Activated CD8-positive, alpha-beta memory T cell treated with anti-CD3 and anti-CD28 coated beads, Interleukin-2, amount 50 U/mL, for 24 hours (primary cell): Measurements from ENCODE around the gene CGB3.
"Not testable (repeated sequence)": the region's sequence is repeated elsewhere in the genome, so short reads cannot be mapped to it uniquely, and the experiment has no call there.

Experiments
- DNase-seq: peaks from one replicate; pipeline ENCODE4 v3.0.0-alpha.2; 2020; ENCODE audit errors: extremely low read depth

Gene CGB3

GRCh38 chr19:49042666-49043065 is 18.5 kb upstream of the CGB3 start:
- not testable (repeated sequence) for DNase-seq

- no peak for DNase-seq
These were observed 18.0 kb upstream of the CGB3 start for GRCh38 chr19:49042177-49042576.

GRCh38 chr19:49039736-49040135 is 15.6 kb upstream of the CGB3 start:
- not testable (repeated sequence) for DNase-seq

DNA sequence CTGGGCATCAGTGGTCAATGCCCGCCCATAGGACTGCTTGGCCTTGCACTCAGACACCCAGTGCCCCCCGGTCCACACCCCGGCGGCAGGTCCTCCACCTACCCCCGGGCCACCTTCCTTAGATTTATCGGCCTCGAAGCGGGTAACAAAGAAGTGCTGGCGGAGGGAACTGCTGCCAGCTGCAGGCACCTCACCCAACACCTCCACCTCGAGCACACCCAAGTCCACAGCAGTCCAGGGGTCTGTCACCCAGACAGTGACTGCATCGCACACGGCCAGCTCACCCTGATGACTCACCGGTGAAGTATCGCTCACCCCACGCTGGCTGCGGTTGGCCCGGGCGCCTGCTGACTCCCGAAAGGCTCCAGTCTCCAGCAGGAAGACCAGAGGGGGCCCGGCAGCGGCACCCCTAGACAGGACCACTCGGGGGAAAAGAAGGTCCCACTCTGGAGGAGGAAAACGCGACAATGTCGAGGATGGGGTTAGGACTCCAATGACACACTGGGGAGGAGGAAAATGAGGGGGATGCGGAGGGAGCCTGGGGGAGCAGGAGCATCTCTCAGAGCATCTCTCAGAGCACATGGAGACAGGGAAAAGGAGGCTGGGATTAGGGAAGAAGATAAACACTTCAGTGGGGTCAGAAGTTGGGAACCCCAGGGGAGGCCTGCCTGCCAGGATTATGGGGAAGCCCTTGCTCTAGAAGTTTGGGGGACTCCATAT is 14.6 kb upstream of the CGB3 start:
- not testable (repeated sequence) for DNase-seq

GRCh38 chr19:49038111-49038510 is 14.0 kb upstream of the CGB3 start:
- DNase-seq = not testable (repeated sequence)

DNA sequence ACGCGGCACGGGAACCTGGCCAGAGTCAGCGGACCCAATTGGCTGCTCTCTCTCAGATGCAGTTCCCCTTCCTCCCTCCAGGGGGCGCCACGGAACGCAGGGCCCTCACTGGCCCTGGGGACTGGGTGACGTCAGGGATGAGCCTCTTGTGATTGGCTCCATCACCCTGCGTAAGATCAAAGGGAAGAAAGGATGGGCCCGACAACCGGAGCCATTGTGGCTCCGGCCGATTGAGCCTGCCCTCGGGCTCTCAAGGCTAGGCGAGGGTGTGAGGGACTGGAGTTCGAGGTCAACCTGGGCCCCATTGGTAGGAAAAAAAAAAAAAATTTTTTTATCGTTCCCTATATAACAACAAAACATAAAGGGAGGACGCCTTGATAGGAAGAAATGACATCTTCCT is 12.7 kb upstream of the CGB3 start, which contains the start of gene CGB1:
TSS of gene CGB1 (minus strand) at position 81 of the 400 bp plus-strand sequence. CDS start 184 bp downstream, outside the sequence.
- DNase-seq = not testable (repeated sequence)

DNA sequence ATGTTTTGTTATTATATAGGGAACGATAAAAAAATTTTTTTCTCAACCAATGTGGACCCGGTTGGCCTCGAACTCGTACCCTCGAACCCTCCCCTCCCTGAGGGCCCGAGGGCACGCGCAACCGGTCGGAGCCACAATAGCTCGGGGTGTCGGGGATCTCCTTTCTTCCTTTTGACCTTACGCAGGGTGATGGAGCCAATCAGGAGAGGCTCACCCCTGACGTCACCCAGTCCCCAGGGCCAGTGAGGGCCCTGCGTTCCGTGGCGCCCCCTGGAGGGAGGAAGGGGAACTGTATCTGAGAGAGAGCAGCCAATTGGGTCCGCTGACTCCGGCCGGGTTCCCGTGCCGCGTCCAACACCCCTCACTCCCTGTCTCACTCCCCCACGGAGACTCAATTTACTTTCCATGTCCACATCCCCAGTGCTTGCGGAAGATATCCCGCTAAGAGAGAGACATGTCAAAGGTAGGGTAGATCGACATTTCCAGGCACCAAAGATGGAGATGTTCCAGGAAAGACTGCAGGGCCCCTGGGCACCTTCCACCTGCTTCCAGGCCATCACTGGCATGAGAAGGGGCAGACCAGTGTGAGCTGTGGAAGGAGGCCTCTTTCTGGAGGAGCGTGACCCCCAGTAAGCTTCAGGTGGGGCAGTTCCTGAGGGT is 7.6 kb upstream of the CGB3 start, which contains the start of gene CGB2:
TSS of gene CGB2 (plus strand) at position 249 of the 660 bp plus-strand sequence. CDS start at position 455, 206 bp downstream.
- DNase-seq = not testable (repeated sequence)

- DNase-seq = not testable (repeated sequence)
These were observed 6.2 kb upstream of the CGB3 start for GRCh38 chr19:49030323-49030722.

DNA sequence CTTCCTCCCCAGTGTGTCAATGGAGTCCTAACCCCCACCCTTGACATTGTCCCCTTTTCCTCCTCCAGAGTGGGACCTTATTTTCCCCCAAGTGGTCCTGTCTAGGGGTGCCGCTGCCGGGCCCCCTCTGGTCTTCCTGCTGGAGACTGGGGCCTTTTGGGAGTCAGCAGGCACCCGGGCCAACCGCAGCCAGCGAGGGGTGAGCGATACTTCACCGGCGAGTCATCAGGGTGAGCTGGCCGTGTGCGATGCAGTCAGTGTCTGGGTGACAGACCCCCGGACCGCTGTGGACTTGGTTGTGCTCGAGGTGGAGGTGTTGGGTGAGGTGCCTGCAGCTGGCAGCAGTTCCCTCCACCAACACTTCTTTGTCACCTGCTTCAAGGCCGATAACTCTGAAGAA is 5.6 kb upstream of the CGB3 start:
- not testable (repeated sequence) for DNase-seq

- DNase-seq = not testable (repeated sequence)
These were observed 4.6 kb upstream of the CGB3 start for GRCh38 chr19:49028686-49029085.

GRCh38 chr19:49025599-49025998 is 1.5 kb upstream of the CGB3 start:
- DNase-seq = not testable (repeated sequence)

DNA sequence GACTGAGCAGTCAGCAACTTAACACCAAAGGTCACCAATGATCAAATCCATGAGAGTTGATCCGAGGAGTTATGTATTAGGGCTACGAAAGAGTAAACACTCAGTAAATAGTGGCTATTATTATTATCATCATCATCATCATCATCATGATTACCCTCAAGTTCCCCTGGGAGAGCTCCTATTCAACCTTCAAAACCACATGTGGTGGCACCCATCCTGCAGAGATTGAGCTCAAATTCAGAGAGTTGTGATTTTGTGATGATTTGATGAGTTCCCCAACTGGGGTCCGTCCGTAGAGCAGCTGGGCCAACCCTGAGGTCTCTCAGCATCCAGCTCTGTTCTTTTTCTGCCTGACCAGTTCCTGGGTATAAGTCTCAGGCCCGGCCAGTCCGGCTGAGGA is 955 bp upstream of the CGB3 start:
- not testable (repeated sequence) for DNase-seq

DNA sequence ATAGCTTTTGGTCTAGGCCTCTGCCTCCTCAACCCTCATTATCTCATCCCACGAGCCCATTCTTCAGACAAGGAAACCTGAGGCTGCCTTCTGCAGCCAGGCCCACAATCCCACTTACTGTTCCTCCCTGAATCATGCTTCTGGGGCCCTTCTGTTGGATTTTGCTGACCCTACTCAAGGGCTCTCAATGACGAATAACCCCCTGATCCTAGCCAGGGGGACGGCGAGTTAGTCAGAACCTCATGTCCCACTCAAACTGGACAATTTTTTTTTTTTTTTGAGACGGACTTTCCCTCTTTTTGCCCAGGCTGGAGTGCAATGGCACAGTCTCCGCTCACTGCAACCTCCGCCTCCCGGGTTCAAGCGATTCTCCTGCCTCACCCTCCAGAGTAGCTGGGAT is 2.0 kb downstream of the CGB3 start:
- DNase-seq = no peak

DNA sequence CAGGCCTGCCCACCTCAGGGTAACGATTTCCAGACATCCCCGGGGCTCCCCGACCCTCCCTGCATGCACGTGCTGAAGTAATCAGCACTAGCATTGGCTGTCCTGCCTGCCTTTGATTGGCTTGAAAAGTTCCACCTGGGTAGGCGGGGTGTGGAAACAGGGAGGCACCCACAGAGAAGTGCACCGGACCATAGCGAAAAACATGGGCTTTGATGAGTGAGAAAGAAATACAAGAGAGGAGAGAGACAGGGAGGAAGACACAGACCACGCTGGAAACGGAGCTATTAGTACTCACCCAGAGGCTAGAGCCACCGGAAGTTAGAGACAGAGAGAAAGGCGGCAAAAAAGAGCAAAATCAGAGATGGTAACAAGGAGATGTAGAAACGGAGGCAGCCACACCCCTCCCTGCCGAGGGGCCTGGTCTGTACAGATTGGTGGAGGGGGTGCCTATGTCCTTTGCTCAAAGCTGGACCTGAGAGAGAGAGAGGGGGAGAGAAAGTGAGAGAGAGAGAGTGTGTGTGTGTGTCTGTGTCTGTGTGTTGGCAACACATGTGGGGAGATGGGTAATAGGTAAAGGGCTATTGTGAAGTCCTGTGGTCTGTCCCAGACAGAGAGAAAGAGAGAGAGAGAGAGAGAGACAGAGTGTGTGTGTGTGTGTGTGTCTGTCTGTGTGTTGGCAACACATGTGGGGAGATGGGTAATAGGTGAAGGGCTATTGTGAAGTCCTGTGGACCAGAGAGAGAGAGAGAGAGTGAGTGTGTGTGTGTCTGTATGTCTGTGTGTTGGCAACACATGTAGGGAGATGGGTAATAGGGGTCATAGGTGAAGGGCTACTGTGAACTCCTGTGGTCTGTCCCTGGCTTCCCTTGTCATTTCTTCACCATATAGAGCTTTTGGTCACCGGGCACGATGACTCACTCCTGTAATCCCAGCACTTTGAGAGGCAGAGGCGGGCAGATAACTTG is 2.9 kb downstream of the CGB3 start:
- DNase-seq = no peak

- no peak for DNase-seq
These were observed 3.8 kb downstream of the CGB3 start for GRCh38 chr19:49020342-49020741.

GRCh38 chr19:49019242-49019932 is 4.7 kb downstream of the CGB3 start:
- DNase-seq = no peak

GRCh38 chr19:49018388-49019241 is 5.5 kb downstream of the CGB3 start:
- not testable (repeated sequence) for DNase-seq

DNA sequence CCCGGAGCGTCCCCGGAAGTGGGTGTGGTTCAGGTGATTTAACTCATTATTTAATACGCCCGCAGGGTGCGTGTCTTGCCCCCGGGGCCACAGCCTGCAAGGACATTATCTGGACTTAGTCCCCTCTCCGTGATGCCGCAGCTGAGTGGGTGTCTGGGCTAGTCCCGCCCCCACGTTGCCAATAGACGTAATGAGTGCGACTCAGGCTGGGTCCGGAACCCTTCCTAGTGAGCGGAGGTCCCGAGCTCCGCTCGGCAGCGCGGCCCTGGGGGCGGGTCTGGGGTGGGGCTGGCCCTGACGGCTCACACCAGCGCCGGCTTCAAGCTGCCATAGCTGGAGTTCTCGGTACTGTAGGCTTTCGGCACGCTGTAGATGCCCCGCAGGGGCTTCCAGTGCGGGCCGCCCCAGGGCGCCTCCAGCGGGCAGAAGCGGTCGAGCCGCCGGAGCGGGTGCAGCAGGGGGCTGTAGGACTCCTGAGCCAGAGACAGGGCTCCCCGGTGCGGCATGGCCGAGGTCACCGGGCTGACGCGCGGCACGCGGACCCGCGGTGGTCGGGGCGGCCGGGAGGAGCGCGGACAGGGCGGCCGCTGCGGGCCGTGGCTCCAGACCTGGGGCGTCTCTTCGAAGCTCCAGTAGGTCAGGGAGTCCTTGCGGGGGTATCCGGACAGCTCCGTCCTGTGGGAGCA is 6.3 kb downstream of the CGB3 start:
- peak; percentile 20 for DNase-seq

DNA sequence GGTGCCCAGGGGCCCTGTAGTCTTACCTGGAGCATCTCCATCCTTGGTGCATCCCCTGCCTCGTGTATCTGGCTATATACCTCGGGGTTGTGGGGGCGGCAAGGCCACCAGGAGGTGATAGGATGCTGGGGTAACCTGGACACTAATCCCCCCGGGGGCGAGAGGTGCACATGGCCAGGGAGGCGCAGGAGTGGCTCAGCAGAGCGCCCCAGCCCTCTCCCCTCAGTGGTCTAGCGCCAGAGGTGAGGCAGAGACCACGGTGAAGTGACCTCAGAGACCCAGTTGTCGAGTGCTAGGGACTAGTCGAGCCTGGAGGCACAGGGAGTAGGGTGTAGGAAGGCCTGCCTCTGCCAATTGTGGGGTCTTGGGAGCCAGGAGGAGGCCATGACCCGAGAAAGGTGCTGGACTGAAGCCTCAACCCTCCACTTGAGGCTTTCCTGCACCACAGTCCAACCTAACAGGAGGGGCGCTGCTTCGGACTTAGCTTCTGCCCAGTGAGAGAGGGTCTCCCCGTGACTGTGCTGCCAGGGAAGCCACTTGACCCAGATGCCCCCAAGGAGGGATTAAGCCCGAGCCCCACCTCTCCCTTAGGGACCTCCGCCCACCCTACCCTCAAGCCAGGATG is 7.0 kb downstream of the CGB3 start, which contains the start of gene LHB:
TSS of gene LHB (minus strand) at position 51 of the 625 bp plus-strand sequence. CDS start at position 41, 10 bp downstream.
- DNase-seq = no peak
